Trophoblast cell (in vitro differentiated cells and primary cell): ENCODE data around the gene NADSYN1.
"Not testable (repeated sequence)": the region's sequence is repeated elsewhere in the genome, so short reads cannot be mapped to it uniquely, and the experiment has no call there.

Experiments used
- DNase-seq, 2 donors: peaks; one replicate each; pipeline ENCODE4 v3.0.0-alpha.2; 2016
- H2AFZ ChIP-seq: 2 replicates; pipeline ENCODE4 v1.6.1; 2013; ENCODE audit warnings: low read length, moderate library complexity, mild to moderate bottlenecking; ENCODE audit not compliant: insufficient read depth, poor library complexity
- H2AK5ac ChIP-seq: 2 replicates; pipeline ENCODE4 v1.6.1; 2013; ENCODE audit warnings: mild to moderate bottlenecking, low read length
- H2BK120ac ChIP-seq: 2 replicates; pipeline ENCODE4 v1.6.1; 2013; ENCODE audit warnings: low read length, mild to moderate bottlenecking, moderate library complexity; ENCODE audit not compliant: insufficient read depth, poor library complexity
- H2BK12ac ChIP-seq: 2 replicates; pipeline ENCODE4 v1.6.1; 2013; ENCODE audit warnings: mild to moderate bottlenecking, low read length, moderate library complexity
- H2BK5ac ChIP-seq: 2 replicates; pipeline ENCODE4 v1.6.1; 2013; ENCODE audit warnings: low read length, low read depth, moderate library complexity, mild to moderate bottlenecking; ENCODE audit not compliant: poor library complexity
- H3K14ac ChIP-seq: 2 replicates; pipeline ENCODE4 v1.6.1; 2013; ENCODE audit warnings: mild to moderate bottlenecking, low read length
- H3K18ac ChIP-seq: 2 replicates; pipeline ENCODE4 v1.6.1; 2013; ENCODE audit warnings: mild to moderate bottlenecking, low read length
- H3K23ac ChIP-seq: 2 replicates; pipeline ENCODE4 v1.6.1; 2013; ENCODE audit warnings: low read length
- H3K27ac ChIP-seq: 2 replicates; pipeline ENCODE4 v1.5.1; 2013; ENCODE audit warnings: low read depth, mild to moderate bottlenecking, inconsistent platforms, low read length, moderate library complexity
- H3K27me3 ChIP-seq: 2 replicates; pipeline ENCODE4 v1.6.1; 2013; ENCODE audit warnings: inconsistent platforms, mild to moderate bottlenecking, low read length, moderate library complexity; ENCODE audit not compliant: insufficient read depth
- H3K36me3 ChIP-seq, 2 experiments: 1 replicate in 1 of 2; 2 replicates in 1 of 2; pipeline ENCODE4 v1.6.1; 2013; ENCODE audit warnings: low read length in 2 of 2, mild to moderate bottlenecking in 2 of 2, moderate library complexity in 1 of 2; ENCODE audit not compliant: insufficient read depth in 2 of 2, control insufficient read depth in 1 of 2
- H3K4ac ChIP-seq: 2 replicates; pipeline ENCODE4 v1.6.1; 2013; ENCODE audit warnings: low read depth, mild to moderate bottlenecking, low read length, moderate library complexity
- H3K4me1 ChIP-seq, 2 experiments: 1 replicate in 1 of 2; 2 replicates in 1 of 2; pipeline ENCODE4 v1.6.1; 2013; ENCODE audit warnings: low read length in 2 of 2, mild to moderate bottlenecking in 2 of 2, moderate library complexity in 1 of 2; ENCODE audit not compliant: insufficient read depth in 2 of 2, control insufficient read depth in 1 of 2
- H3K4me2 ChIP-seq: 2 replicates; pipeline ENCODE4 v1.6.1; 2013; ENCODE audit warnings: inconsistent platforms, mild to moderate bottlenecking, low read length, moderate library complexity
- H3K4me3 ChIP-seq: 2 replicates; pipeline ENCODE4 v1.5.1; 2013; ENCODE audit warnings: mild to moderate bottlenecking, low read depth, low read length, inconsistent platforms
- H3K79me1 ChIP-seq: one replicate; pipeline ENCODE4 v1.6.1; 2013; ENCODE audit warnings: low read length
- H3K79me2 ChIP-seq: 2 replicates; pipeline ENCODE4 v1.6.1; 2013; ENCODE audit warnings: low read length, mild to moderate bottlenecking; ENCODE audit not compliant: control insufficient read depth, insufficient read depth, poor library complexity
- H3K9ac ChIP-seq: 2 replicates; pipeline ENCODE4 v1.6.1; 2013; ENCODE audit warnings: mild to moderate bottlenecking, low read length
- H3K9me3 ChIP-seq: 2 replicates; pipeline ENCODE4 v1.6.1; 2013; ENCODE audit warnings: low read depth, mild to moderate bottlenecking, control low read depth, inconsistent platforms, low read length; ENCODE audit not compliant: insufficient read depth
- H4K12ac ChIP-seq: 2 replicates; pipeline ENCODE4 v1.6.1; 2013; ENCODE audit warnings: low read depth, mild to moderate bottlenecking, low read length, moderate library complexity
- H4K8ac ChIP-seq: 2 replicates; pipeline ENCODE4 v1.6.1; 2013; ENCODE audit warnings: low read depth, mild to moderate bottlenecking, low read length, moderate library complexity
- H4K91ac ChIP-seq: one replicate; pipeline ENCODE4 v1.6.1; 2013; ENCODE audit warnings: low read depth, mild to moderate bottlenecking, low read length, moderate library complexity
- WGBS: extraction: QIAGEN DNeasy Blood & Tissue Kit; methylation state at CpG from one replicate; pipeline ENCODE4 v1.1.7; 2013; ENCODE audit warnings: missing lambda C conversion rate; ENCODE audit not compliant: insufficient read length, insufficient coverage; ENCODE audit errors: extremely low coverage; 5-methylcytosine and 5-hydroxymethylcytosine counted together

NADSYN1 gene

DNA sequence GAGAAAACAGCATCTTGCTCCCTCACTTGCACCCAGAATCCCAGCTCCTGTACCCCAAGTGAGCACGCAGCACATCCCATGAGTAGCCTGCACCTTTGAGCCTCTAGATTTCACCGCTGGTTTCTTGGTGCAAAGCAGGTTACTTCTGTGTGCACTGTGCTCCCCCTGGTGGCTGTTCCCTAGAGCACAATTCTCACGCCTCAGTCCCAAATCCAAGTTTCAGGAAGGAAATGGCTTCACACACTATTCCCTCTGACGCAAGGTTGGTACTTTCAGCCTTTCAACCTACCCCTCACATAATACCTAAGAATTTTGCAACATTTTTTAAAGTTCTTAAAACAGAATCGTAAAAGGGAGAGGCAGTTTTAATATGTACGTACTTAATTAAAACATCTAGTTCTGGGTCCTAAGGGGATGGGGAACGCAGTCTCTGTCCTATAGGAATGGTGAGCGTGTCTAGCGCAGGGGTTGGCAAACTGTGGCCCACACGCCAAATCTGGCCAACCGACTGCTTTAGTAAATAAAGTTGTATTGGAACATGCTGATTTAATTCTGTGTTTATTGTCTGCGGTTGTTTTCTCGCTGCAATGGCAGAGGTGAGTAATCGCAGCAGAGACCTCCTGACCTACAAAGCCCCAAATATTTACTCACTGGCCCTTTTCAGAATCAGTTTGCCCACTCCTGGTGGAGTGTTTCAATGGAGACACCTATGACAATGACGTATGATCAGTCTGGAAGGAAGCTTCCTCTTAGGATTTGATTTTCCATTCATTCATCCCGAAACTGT is 32.4 kb upstream of the NADSYN1 start:
- no peaks in the 10 kb centered on the region for H3K79me1 ChIP-seq
- no peak overlapping the region for H3K4me2 ChIP-seq
- no peak overlapping the region for H3K27ac ChIP-seq
- H3K36me3 ChIP-seq = no peaks in the 10 kb centered on the region
- H3K4me1 ChIP-seq = no peaks in the 10 kb centered on the region
- H3K79me2 ChIP-seq = no peaks in the 10 kb centered on the region
- no peak overlapping the region for H2AK5ac ChIP-seq
- no peak overlapping the region for H4K8ac ChIP-seq
- no peaks in the 10 kb centered on the region for H3K27me3 ChIP-seq
- no peak overlapping the region for H4K91ac ChIP-seq
- H2BK5ac ChIP-seq = no peak overlapping the region
- no peak overlapping the region for H3K9ac ChIP-seq
- no peak overlapping the region for H3K23ac ChIP-seq
- peak; percentile 37 to 76 for DNase-seq
- H4K12ac ChIP-seq = no peak overlapping the region
- no peak overlapping the region for H2AFZ ChIP-seq
- H3K4me3 ChIP-seq = no peak overlapping the region
- H3K14ac ChIP-seq = no peak overlapping the region
- H3K4ac ChIP-seq = no peak overlapping the region
- H2BK12ac ChIP-seq = no peak overlapping the region
- no peak overlapping the region for H2BK120ac ChIP-seq
- H3K9me3 ChIP-seq = no peaks in the 10 kb centered on the region
- H3K18ac ChIP-seq = no peak overlapping the region
- no CpG with 5 or more reads among the region's 16 CpGs for WGBS

DNA sequence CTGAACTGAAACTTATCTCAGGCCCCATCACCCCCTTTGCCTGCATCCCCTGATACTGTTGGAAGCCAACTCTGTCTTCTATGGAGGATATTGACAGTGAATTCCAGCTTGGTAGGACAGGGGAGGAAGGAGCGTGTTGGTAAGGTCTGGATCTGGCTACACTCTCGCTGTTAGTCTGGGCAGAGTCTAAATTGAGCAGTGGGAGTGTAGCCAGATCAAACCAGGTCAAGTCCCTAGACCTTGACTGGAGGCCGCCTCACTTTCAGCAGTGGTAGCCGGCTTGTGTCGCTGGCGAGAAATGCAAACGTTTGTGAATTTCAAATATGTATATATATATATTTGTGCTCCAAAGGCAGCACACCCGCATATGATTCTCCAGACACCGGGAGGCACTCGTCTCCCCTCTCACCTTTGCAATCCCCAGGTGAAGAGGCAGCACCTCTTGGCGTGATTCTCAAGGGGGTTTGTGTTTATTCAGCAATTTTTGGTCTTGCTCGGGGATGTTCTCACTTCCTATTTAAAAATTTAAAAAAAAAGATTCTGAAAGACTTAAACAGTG is 31.5 kb upstream of the NADSYN1 start:
- H3K36me3 ChIP-seq = no peaks in the 10 kb centered on the region
- no peak overlapping the region for H3K14ac ChIP-seq

DNA sequence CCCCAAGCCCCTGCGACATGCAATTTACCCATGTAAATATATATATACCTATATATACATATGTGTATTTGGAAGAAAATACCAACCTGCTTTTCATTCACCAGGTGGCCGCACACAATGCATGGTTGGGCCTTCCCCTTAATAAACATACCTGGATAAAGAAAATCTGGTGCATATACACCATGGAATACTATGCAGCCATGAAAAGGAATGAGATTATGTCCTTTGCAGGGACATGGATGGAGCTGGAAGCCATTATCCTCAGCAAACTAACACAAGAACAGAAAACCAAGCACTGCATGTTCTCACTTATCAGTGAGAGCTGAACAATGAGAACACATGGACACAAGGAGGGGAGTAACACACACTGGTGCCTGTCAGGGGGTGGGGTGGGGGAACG is 30.7 kb upstream of the NADSYN1 start:
- not testable (repeated sequence) for H3K9ac ChIP-seq, H2BK12ac ChIP-seq, H3K36me3 ChIP-seq, H3K23ac ChIP-seq, H3K79me2 ChIP-seq, H3K4me3 ChIP-seq, H2BK5ac ChIP-seq, H2BK120ac ChIP-seq, H3K9me3 ChIP-seq, H3K4ac ChIP-seq, H3K14ac ChIP-seq, H2AFZ ChIP-seq, H3K79me1 ChIP-seq, H4K8ac ChIP-seq, H4K91ac ChIP-seq, H3K27me3 ChIP-seq, DNase-seq, H4K12ac ChIP-seq, H3K4me1 ChIP-seq, H3K4me2 ChIP-seq, H3K18ac ChIP-seq, H2AK5ac ChIP-seq, H3K27ac ChIP-seq
- no CpG with 5 or more reads among the region's 3 CpGs for WGBS

More for the DNA sequence above, 31.5 kb upstream of the NADSYN1 start:
- no peak for DNase-seq
- peak overlapping the region; percentile 23 for H3K4me3 ChIP-seq
- H2AK5ac ChIP-seq = no peak overlapping the region
- H3K27me3 ChIP-seq = no peaks in the 10 kb centered on the region
- no peak overlapping the region for H3K18ac ChIP-seq
- H2BK5ac ChIP-seq = no peak overlapping the region
- no peak overlapping the region for H4K8ac ChIP-seq
- H4K12ac ChIP-seq = no peak overlapping the region
- no peaks in the 10 kb centered on the region for H3K79me1 ChIP-seq
- no peak overlapping the region for H4K91ac ChIP-seq
- no peaks in the 10 kb centered on the region for H3K4me1 ChIP-seq
- H3K4ac ChIP-seq = no peak overlapping the region
- H3K9me3 ChIP-seq = no peaks in the 10 kb centered on the region
- H3K27ac ChIP-seq = no peak overlapping the region
- no peak overlapping the region for H2BK120ac ChIP-seq
- no CpG with 5 or more reads among the region's 12 CpGs for WGBS
- H2AFZ ChIP-seq = no peak overlapping the region
- no peak overlapping the region for H3K4me2 ChIP-seq
- H2BK12ac ChIP-seq = no peak overlapping the region
- H3K79me2 ChIP-seq = no peaks in the 10 kb centered on the region
- no peak overlapping the region for H3K9ac ChIP-seq
- no peak overlapping the region for H3K23ac ChIP-seq

DNA sequence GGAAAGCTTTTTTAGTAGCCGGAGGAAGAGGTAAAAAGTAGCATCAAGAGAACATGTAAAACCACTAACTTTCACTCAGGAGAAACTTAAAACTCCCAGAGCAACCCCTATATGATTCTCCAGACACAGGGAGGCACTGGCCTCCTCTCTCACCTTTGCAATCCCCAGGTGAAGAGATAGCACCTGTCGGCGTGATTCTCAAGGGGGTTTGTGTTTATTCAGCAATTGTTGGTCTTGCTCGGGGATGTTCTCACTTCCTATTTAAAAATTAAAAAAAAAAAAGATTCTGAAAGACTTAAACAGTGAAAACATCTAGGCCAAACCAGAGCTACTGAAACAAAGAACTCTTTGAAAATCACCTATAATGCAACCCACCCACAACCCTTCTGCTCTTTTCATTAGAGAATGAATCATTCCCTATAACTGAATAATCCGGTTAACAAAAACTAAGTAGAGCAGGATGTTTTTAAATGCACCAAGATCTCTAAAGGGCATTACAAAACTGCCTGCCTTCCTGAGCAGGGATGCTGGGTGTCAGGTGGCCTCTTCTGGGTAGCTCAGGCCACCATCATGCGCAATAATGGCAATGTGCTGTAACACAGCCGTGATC is 29.7 kb upstream of the NADSYN1 start:
- no peak overlapping the region for H3K9ac ChIP-seq
- H3K23ac ChIP-seq = no peak overlapping the region
- H3K4me1 ChIP-seq = no peaks in the 10 kb centered on the region
- DNase-seq = no peak
- no CpG with 5 or more reads among the region's 7 CpGs for WGBS
- no peak overlapping the region for H3K27ac ChIP-seq
- no peak overlapping the region for H2AFZ ChIP-seq
- H3K18ac ChIP-seq = no peak overlapping the region
- H3K27me3 ChIP-seq = no peaks in the 10 kb centered on the region
- H3K9me3 ChIP-seq = no peaks in the 10 kb centered on the region
- H3K4me3 ChIP-seq = no peak overlapping the region
- H2BK120ac ChIP-seq = no peak overlapping the region
- no peaks in the 10 kb centered on the region for H3K36me3 ChIP-seq
- H3K4ac ChIP-seq = no peak overlapping the region
- H4K8ac ChIP-seq = no peak overlapping the region
- H2BK12ac ChIP-seq = no peak overlapping the region
- H4K12ac ChIP-seq = no peak overlapping the region
- H2AK5ac ChIP-seq = no peak overlapping the region
- H3K14ac ChIP-seq = no peak overlapping the region
- H3K79me2 ChIP-seq = no peaks in the 10 kb centered on the region
- H2BK5ac ChIP-seq = no peak overlapping the region
- H4K91ac ChIP-seq = no peak overlapping the region
- H3K79me1 ChIP-seq = no peaks in the 10 kb centered on the region
- H3K4me2 ChIP-seq = no peak overlapping the region
